Measurements from ENCODE around the gene PCDH15. TPM values are rescaled to one million over a fixed set of nuclear protein-coding genes. Genes with fewer than 3 reads are reported as not detected.

Gene PCDH15
- total and polyA plus RNA-seq, 2 of the 4 experiments (the other 2 are of a cell fraction): not detected

- H3K4me1 ChIP-seq (ENCODE audit: control insufficient read depth, insufficient read depth, low read length): no peaks in the 10 kb centered on the region
- H2BK20ac ChIP-seq (ENCODE audit: low read depth, low read length): no peak overlapping the region
- H3K18ac ChIP-seq (ENCODE audit: low read depth, low read length): no peak overlapping the region
- ChIA-PET CTCF (no interaction called here), POLR2A (ENCODE audit: unreplicated experiment) (no interaction called here)
- no peaks in the 10 kb centered on the region for H3K9me3 ChIP-seq (ENCODE audit: control insufficient read depth, insufficient read depth, low read length)
- H2AFZ ChIP-seq (replicated peaks; ENCODE audit: low read length, poor library complexity): no peak overlapping the region
- H2AK9ac ChIP-seq (replicated peaks; ENCODE audit: low read depth, low read length, poor library complexity): no peak overlapping the region
- H2AK5ac ChIP-seq (ENCODE audit: low read depth, low read length): no peak overlapping the region
- in situ Hi-C loops (cut with MboI; ENCODE audit: low sequenced_read_pairs): no loop called here
- no peak overlapping the region for H3K56ac ChIP-seq (ENCODE audit: extremely low read depth, insufficient read depth, low read length)
- BruUV-seq (replicated peaks): no TSS peak
- no peaks in the 10 kb centered on the region for H3K9me1 ChIP-seq (ENCODE audit: insufficient read depth, low read length)
- H3K27me3 ChIP-seq (ENCODE audit: control insufficient read depth, insufficient read depth, low read length): no peaks in the 10 kb centered on the region
- no peak overlapping the region for H4K5ac ChIP-seq (ENCODE audit: low read depth, low read length)
- no peaks in the 10 kb centered on the region for H4K20me1 ChIP-seq (ENCODE audit: insufficient read depth, low read length)
- ATAC-seq (ENCODE audit: low read depth) (no peak), DNase-seq (peak; percentile 4)
- WGBS, 2 experiments (ENCODE audit: extremely low coverage in 2 of 2, insufficient read length in 1 of 2): no CpG with 5 or more reads among the region's 9 CpGs
- H3K4ac ChIP-seq (ENCODE audit: low read depth, low read length): no peak overlapping the region
- no peak overlapping the region for H3K14ac ChIP-seq (replicated peaks; ENCODE audit: low read depth, low read length)
- TF ChIP-seq MAFK (IDR thresholded peaks at IDR 0.05; ENCODE audit: low read depth, low read length) (no peak), SMC3 (IDR thresholded peaks at IDR 0.05; ENCODE audit: low read depth, low read length) (no peak), RCOR1 (IDR thresholded peaks at IDR 0.05; ENCODE audit: insufficient replicate concordance, low read length) (no peak), BHLHE40 (IDR thresholded peaks at IDR 0.05; ENCODE audit: low read depth, low read length) (no peak), RAD21 (IDR thresholded peaks at IDR 0.05; ENCODE audit: low read length) (no peak), RFX5 (IDR thresholded peaks at IDR 0.05; ENCODE audit: low read depth, low read length) (no peak), CTCF (conservative IDR thresholded peaks at IDR 0.05; ENCODE audit: low read depth, low read length) (no peak), CHD1 (IDR thresholded peaks at IDR 0.05; ENCODE audit: low read depth, low read length) (no peak), ELK1 (IDR thresholded peaks at IDR 0.05; ENCODE audit: borderline replicate concordance, low read depth, low read length) (no peak), USF2 (IDR thresholded peaks at IDR 0.05; ENCODE audit: low read depth, low read length) (no peak), CEBPB (IDR thresholded peaks at IDR 0.05; ENCODE audit: low read depth, low read length) (no peak), FOS (IDR thresholded peaks at IDR 0.05; ENCODE audit: low read depth, low read length) (no peak), POLR2A (IDR thresholded peaks at IDR 0.05; ENCODE audit: low read depth, low read length) (no peak), NFE2L2 (IDR thresholded peaks at IDR 0.05; ENCODE audit: low read depth, low read length) (no peak), MAZ (IDR thresholded peaks at IDR 0.05; ENCODE audit: borderline replicate concordance, low read depth, low read length) (no peak), MXI1 (IDR thresholded peaks at IDR 0.05; ENCODE audit: borderline replicate concordance, low read depth, low read length) (no peak)
- H3K79me1 ChIP-seq (ENCODE audit: low read depth in 1 of 2, low read length in 2 of 2): no peaks in the 10 kb centered on the region
- no peak overlapping the region for H2BK15ac ChIP-seq (ENCODE audit: low read depth, low read length)
- intact Hi-C loops (cut with micrococcal nuclease): no loop called here
- no peaks in the 10 kb centered on the region for H3K36me3 ChIP-seq (ENCODE audit: control insufficient read depth, insufficient read depth, low read length)
- no peak overlapping the region for H2BK5ac ChIP-seq (ENCODE audit: low read depth, low read length, poor library complexity, severe bottlenecking)
- H4K91ac ChIP-seq (ENCODE audit: insufficient read depth, low read depth, low read length): no peak overlapping the region
- no peak overlapping the region for H3K27ac ChIP-seq (ENCODE audit: insufficient read depth, low read length)
- no peak overlapping the region for H4K8ac ChIP-seq (ENCODE audit: low read depth in 2 of 2, low read length in 2 of 2)
- no peak overlapping the region for H3K9ac ChIP-seq (ENCODE audit: low read depth, low read length)
- H3K4me2 ChIP-seq (ENCODE audit: low read depth, low read length): no peak overlapping the region
- H3K23ac ChIP-seq (ENCODE audit: low read depth, low read length): no peak overlapping the region
- dilution Hi-C loops (cut with HindIII; ENCODE audit: low sequenced_read_pairs, unreplicated experiment): no loop called here
- no peak overlapping the region for H3K4me3 ChIP-seq (ENCODE audit: insufficient read depth, low read depth, low read length)
- H2BK120ac ChIP-seq (ENCODE audit: low read depth, low read length): no peak overlapping the region
Observed at GRCh38 chr10:54797636-54798321, 3.3 kb downstream of the PCDH15 start.

All from IMR-90 (cell line).